GM21717 (cell line): ENCODE data around the gene AKAP8.
"Not testable (repeated sequence)": the region's sequence is repeated elsewhere in the genome, so short reads cannot be mapped to it uniquely, and the experiment has no call there.

ENCODE experiments used
- ATAC-seq: cut with Tn5 transposase; IDR thresholded peaks from one replicate; pipeline ENCODE4 v1.9.1; 2021; ENCODE audit warnings: mild to moderate bottlenecking, moderate library complexity; ENCODE audit not compliant: unreplicated experiment

Gene AKAP8

DNA sequence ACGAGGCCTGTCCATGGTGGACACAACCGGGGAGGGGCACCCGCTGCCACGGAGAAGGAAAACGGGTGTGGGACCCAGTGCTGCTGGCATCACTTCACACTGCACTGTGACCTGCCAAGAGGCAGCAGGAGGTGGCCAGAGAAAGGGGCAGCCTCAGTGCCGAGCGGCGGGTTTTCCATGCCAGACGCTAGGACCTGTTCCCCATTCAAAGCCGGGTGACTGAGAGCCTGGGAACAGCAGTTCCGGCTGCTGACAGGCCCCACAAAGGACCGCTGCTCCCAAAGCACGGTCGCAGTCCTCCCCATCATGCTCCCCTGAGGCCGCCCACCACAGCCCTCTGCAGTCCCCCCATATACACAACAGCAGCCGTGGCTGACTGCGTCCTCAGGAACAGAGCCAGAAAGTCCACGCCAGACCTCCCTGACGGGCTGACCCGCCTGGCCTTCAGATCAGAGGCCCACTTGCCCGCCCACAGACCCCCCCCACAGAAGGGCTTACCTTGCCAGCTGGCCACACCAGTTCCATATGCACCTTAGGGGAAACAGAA lies 5.4 kb downstream of the AKAP8 start:
- no peak for ATAC-seq

DNA sequence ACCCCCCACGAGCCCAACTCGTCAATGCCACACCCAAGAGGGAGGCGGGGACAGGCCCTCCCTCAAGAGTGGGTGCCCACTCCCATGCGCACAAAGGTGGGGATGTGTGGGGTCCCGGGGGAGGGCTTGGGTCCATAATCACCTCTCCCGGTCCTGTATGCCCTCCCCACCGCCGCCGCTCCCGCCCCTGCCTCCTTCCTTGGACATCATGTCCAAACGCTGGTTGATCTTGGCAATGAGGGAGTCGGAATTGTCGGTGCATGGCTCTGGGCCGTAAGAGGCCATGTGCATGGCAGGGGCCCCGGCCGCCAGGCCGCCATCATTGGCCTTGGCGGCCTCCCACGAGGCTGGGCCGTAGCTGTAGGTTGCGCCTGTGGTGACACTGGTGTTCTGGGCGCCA lies 5.9 kb downstream of the AKAP8 start:
- no peak for ATAC-seq

DNA sequence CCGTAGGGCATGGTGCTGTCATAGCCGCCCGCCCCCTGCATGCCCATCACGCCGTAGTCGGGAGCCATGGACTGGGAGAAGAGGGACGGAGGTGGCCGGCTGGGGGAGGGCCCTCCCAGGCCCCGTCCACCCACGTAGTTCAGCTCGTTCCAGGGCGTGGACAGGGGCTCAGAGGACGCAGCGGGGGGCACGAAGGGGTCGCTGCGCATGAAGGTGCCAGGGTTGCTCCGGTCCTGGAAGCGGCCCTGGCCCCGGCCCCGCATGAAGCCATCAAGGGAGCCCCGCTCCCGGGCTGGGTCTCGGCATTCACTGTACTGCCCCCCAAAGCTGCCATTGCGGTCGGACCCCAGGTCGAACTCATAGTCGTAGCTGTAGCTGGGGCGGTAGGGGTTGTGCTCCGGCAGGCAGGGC lies 6.7 kb downstream of the AKAP8 start:
- ATAC-seq, result no peak

DNA sequence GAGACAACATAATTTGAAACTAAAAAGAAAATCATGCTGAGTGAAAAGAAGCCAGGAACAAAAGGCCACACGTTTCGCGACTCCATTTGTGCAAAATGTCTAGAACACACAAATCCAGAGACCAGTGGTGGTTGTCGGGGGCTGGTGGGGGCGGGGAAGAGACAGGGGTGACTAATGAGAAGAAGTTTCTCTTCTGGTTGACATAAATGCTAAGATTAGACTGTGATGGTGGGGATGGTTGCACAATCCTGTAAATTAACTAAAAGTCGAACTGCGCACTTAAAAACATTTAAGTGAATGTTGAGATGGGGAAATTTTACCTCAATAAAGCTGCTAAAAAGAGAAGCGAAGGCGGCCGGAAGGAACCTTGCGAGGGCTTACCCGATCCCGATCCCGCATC lies 7.1 kb downstream of the AKAP8 start:
- no peak for ATAC-seq

DNA sequence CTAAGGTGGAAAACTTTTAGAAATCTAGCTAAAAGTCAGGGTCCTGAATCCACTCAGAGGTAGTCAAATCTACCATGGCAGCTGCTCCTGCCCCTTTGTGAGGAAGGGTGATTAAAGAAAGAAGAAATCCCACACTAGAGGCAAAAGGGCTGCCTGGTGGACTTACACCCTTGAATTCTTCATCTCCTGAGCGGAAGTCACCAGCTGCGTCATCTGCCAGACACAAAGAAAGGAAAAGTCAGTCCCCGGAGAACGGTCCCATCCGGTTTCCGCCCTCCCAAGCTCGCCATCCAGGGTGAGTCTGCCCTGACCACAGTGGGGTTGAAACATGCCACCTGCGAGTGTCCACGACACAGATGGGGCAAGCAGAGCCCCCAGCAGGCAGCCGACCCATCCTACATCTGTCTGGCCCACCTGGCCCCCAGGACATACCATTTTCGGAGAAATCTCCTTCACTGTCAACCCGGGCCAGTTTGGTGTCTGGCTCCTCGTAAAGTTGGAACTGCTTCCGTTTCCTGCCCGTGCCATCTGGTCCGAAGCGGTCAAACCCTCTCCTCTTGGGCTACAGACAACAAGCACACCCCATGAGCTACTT lies 7.7 kb downstream of the AKAP8 start:
- no peak for ATAC-seq

DNA sequence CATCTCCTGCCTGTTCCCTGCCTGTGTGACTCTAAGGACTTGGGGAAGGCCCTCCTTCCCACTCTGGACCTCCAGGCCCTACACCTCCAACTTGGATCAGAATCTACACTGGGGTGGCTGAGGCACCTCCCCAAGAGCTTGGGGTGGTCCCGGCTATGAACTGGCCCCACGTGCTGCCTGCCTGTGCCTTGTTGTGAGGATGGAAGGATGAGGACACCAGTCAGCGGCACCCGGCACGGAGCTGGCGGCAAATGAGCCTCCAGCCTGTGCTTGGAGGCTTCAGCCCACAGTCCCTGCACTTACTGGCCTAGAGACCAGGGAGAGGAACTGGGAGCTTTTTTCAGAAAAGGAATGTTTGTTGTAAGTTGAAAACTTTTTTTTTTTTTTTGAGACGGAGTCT lies 8.5 kb downstream of the AKAP8 start:
- no peak for ATAC-seq

DNA sequence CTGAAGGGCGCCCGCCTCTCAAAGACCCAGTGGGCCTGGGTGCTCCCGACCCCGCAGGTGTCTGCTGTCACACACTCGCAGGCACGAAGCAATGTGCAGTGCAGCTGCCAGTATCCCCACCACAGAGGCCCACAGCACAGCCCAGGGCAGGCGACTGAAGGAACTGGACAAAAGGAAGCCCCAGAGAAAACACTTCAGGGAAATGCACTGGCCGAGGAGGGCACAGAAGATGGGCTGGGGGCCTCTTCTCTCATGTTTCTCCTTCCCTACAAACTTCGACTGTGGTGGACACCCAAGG lies 10.0 kb downstream of the AKAP8 start:
- no peak for ATAC-seq

DNA sequence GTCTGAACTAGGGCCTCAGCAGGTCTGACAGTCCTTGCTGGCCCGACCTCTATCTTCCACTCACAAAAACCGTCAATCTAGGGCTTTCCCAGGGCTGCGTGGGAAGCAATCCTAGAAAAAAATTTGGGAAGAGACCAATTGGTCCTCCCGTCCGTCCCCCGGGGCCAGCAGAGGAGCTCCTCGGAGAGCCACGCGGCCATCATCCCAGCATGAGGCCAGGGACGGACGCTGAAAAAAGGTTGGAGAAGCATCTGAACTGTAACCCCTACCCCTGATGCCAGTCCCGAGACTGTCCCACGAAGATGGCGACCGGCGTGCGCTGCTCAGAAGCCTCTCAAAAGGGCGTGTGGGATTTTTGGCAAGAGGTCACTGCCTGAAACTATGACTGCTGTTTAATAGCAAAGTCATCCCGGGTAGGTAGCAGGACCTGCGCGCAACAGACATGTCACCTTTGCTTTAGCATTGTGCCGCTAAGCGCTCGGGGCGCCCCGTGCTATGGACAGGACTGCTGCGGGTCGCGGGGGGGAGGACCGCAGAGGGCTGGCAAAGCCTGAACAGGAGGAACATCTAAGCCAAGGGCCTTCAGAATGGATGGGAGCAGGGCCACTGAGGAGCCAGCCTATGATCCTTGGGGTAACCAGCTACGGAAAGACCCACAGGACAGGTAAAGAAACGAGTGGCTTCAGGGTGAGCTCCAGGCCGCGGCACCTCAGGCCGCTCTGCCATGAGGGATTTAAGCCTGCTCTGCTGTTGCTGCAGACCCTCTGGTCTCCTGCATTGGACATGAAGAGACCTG lies 10.6 kb downstream of the AKAP8 start:
- ATAC-seq, result no peak

DNA sequence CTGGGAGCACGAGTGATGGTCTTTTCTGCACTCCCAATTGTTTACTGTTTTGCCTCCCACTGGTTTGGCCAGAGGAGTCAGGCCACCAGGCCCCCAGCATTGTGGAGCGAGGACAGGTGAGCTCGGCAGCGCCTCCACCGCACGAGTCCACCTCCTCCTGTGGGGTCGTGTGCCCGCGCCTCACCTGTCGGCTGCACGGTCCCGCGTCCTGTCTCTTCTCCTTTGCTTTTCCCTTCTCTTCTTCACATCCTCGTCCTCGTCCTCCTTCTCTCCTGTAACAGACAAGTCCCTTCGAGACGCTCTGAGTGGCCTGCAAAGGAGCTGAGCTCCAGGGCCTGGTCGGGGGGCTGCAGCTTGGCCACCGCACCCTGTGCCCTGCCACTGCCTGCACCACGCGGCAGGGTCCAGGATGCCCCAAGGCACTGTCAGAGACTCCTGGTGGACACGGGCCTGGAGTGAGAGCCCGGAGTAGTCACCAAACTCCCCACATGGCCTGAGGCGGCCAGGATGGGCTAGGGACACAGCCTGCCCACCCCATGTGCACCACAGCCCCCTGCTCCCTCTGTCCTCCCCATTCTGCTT lies 11.4 kb downstream of the AKAP8 start:
- ATAC-seq, result no peak

DNA sequence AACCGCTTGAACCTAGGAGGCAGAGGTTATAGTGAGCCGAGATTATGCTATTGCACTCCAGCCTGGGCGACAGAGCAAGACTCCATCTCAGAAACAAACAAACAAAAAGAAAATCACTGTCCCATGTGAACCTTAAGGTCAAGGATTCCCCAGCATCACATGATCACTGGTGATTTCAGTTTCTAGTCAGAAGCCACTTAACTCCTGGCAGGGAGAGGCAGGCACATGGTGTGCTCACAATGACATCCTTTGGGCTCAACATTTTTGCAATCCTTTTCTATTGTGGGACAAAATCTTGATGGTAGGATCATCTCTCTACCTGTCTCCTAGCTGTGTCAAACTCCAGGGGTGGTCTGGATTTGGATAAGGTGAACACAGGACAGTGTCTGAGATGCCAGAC lies 12.1 kb downstream of the AKAP8 start:
- ATAC-seq, result no peak

DNA sequence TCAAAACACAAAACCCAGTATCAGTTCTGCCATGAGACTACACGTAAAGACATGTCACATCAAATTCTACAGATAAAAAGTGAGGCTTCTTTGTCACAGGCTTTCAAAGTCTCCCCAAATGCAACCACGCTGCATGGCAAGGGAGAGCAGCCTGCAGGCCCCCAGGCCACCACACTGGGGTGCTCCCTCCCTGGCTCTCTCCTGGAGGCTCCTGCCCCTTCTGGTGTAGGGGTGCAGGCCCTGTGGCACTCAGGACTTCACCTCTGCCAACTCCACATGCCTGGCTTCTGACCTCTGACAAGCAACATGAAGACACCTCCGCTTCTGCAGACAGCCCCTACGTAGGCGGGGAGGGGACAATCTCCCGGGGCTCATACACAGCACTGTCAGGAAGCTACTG lies 14.3 kb downstream of the AKAP8 start:
- ATAC-seq, result no peak

DNA sequence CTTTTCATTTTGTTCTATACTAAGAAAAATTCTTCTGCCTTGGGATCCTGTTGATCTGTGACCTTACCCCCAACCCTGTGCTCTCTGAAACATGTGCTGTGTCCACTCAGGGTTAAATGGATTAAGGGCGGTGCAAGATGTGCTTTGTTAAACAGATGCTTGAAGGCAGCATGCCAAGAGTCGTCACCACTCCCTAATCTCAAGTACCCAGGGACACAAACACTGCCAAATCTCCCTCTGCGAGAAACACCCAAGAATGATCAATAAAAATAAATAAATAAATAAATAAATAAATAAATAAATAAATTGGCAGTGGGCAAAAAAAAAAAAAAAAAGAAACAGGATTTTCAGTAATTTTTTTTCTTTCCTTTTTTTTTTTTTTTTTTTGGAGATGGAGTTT lies 15.8 kb downstream of the AKAP8 start:
- ATAC-seq, result not testable (repeated sequence)

DNA sequence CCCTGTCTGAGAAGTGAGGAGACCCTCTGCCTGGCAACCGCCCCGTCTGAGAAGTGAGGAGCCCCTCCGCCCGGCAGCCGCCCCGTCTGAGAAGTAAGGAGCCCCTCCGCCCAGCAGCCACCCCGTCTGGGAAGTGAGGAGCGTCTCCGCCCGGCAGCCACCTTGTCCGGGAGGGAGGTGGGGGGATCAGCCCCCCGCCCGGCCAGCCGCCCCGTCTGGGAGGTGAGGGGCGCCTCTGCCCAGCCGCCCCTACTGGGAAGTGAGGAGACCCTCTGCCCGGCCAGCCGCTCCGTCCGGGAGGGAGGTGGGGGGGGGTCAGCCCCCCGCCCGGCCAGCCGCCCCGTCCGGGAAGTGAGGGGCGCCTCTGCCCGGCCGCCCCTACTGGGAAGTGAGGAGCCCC lies 16.5 kb downstream of the AKAP8 start:
- ATAC-seq, result not testable (repeated sequence)

DNA sequence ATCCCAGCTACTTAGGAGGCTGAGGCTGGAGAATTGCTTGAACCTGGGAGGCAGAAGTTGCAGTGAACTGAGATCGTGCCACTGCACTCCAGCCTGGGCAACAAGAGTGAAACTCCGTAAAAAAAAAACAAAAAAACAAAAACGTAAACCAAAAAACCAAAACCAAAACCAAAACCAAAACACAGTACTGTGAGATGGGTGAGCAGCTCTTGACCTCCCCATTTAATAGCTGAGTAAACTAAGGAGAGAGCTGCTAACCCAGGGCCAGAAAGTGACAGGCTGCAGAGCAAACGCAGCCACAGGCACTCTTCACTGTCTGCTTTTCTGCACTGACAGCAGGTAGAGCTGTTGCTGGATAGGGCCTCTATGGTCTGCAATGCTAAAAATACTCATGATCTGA lies 19.6 kb downstream of the AKAP8 start:
- ATAC-seq, result not testable (repeated sequence)

DNA sequence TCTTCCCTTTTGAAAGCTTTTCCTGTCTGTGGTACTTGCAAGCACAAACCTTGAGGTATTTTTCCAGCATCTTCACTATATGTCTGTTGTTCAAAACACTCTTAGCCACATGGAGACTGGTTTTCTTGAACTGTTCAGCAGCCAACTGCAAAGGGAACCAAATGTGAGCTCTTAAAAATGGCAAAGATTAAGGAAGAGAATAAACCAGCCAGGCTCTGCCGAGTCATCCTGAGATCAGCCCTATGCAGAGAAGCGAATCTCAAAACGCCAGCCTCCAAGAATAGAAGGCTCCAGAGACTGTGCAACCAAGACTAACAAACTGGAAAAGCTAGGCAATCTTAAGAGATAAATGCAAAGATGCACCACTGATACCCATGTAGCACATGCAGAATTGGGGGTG lies 20.7 kb downstream of the AKAP8 start:
- no peak for ATAC-seq

DNA sequence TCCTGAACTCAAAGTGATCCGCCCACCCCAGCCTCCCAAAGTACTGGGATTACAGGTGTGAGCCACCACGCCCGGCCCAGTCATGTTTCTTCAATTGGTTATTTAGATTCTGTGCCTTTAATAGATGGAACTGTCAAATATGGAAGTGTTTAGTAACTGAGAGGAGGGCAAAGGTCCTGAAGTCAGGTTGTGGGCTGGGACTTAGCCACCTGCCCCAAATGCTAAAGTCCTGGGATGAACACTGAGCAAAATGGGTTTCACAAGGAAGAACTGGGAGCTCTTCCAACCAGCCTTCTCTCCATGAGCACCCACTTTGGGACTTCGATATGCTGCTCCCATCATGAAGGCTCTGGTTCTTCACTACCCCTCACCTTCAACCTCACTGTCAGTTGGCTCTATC lies 21.7 kb downstream of the AKAP8 start:
- ATAC-seq, result no peak

DNA sequence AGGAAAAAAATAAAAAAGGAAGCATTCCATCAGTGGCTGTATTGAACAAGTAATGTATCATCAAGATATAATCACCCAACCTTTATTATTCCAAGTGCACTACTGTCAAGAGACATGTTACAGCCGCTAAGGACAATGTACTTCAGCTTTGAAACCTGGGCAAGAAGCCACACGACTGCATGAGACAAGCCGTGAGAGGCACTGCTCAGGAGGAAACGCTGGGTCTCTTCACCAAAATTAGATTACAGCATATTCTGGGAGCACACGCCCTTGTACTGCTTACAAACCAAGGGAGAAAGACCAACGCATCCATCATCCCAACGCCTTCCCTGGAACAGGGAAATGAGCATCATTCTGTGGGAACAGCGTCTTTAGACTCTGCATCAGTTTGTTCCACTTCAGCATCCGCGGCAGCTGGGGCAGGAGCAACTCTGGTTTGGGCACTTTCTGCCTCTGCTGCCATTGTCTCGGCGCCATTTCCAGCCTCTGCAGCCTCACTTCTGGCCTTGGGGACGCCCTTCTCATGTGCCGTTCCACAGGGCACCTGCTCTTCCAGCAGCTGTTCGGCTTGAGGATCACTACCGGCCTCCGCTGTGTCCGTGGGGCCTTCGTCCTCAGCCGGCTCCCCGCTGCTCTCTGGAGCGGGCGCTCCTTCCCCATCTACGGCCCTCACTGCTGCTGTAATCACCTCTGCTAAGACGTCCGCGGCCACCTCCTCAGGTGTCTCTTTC lies 24.9 kb downstream of the AKAP8 start:
- no peak for ATAC-seq

DNA sequence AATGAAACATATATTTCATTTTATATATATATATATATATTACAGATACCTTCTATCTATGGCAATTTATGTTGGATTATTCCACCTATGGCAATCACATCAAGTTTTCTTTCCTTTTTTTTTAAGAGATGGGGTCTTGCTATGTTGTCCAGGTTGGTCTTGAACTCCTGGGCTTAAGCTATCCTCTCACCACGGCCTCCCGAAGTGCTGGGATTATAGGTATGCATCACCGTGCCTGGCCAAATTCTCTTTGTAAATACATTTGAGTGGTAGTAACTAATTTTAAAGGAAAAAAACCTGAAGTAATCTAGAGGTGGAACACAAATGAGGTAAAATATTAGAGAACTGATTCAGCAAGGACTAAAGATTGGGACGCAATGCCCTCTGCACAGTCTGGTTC lies 25.7 kb downstream of the AKAP8 start:
- ATAC-seq, result no peak

DNA sequence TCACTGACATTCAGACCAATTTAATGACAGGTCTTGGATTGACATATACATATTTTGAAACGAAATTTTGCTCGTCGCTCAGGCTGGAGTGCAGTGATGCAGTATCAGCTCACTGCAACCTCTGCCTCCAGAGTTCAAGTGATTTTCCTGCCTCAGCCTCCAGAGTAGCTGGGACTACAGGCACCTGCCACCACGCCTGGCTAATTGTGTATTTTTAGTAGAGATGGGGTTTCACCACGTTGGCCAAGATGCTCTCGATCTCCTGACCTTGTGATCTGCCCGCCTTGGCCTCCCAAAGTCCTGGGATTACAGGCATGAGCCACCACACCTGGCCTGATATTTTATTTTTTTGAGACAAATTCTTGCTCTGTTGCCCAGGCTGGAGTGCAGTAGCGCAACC lies 27.1 kb downstream of the AKAP8 start:
- not testable (repeated sequence) for ATAC-seq

DNA sequence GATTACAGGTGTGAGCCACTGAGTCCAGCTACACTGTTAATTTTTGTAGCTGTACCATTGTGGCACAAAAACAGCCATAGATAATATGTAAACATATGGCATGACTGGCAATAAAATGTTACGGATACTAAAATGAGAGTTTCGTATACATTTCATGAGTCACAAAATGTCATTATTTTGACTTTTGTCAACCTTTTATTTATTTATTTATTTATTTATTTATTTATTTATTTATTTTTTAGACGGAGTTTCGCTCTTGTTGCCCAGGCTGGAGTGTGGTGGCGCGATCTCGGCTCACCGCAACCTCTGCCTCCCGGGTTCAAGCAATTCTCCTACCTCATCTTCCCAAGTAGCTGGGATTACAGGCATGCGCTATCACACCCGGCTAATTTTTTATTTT lies 38.3 kb downstream of the AKAP8 start:
- not testable (repeated sequence) for ATAC-seq

DNA sequence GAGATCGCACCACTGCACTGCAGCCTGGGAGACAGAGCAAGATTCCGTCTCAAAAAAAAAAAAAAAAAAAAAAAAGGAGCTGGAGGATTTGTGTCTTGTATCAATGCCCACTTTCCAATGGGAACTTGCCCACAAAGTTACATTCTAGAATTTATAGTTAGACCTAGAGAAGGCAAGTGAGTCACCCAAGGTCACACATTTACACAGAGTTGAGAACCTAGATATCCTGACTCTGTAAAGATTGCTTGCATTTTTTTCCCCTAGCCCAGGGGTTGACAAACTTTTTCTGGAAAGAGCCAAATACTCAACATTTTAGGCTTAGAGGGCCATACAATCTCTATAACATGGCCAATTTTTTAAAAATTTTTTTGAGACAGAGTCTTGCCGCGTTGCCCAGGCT lies 39.5 kb downstream of the AKAP8 start:
- ATAC-seq, result no peak

DNA sequence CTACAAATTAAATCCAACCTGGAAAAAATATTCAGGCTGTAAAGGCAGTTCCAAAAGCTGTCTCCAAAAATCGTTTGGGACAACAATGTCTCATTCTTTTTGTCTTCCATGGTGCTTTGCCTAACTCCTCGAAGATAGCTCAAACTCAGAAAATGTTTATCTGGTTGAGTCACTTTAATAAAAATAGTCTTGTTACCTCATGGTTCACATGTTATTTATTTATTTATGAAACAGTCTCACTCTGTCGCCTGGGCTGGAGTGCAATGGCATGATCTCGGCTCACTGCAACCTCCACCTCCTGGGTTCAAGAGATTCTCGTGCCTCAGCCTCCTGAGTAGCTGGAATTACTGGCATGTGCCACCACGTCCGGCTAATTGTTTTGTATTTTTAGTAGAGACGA lies 42.4 kb downstream of the AKAP8 start:
- ATAC-seq, result no peak
